DOHH2 (cell line): Measurements from ENCODE around the gene RIPOR3.

Source experiments
- CTCF ChIP-seq: fragments of 200-600 bp; sonication (generic); IDR thresholded peaks from one replicate; pipeline ENCODE4 v1.5.1; 2014; ENCODE audit warnings: antibody characterized with exemption, mild to moderate bottlenecking, low read depth, low read length; ENCODE audit not compliant: poor library complexity, severe bottlenecking
- EZH2phosphoT487 ChIP-seq: fragments of 200-600 bp; sonication (generic); IDR thresholded peaks from 2 replicates; pipeline ENCODE4 v1.6.1; 2017; ENCODE audit warnings: borderline replicate concordance, mild to moderate bottlenecking, antibody characterized with exemption, low read length, moderate library complexity, mixed read lengths

- TF ChIP-seq CTCF (no peak), EZH2phosphoT487 (no peak)
Measured at GRCh38 chr20:50682947-50683530, 8.3 kb downstream of the RIPOR3 start.
